Kidney (tissue), 14 donors: ENCODE measurements around the gene SEC14L2. TPM values are rescaled to one million over a fixed set of nuclear protein-coding genes. Genes with fewer than 3 reads are reported as not detected.
"Not testable (repeated sequence)": the region's sequence is repeated elsewhere in the genome, so short reads cannot be mapped to it uniquely, and the experiment has no call there.

Experiments used
- DNase-seq, 5 donors: peaks; one replicate each; pipeline ENCODE4 v3.0.0-alpha.2; 2013 to 2020
- FAIRE-seq: peaks from 2 replicates; lab custom pipeline; 2012; peaks lifted over from hg19 to GRCh38; lab: Jason Lieb, UNC
- H3K27ac ChIP-seq, 2 donors: one replicate each; pipeline ENCODE4 v1.7.0; 2013; ENCODE audit warnings: low read depth in 2 of 2, low read length in 2 of 2, inconsistent platforms in 1 of 2
- H3K27me3 ChIP-seq: one replicate; pipeline ENCODE4 v1.7.1; 2013; ENCODE audit warnings: low read length, inconsistent platforms; ENCODE audit not compliant: control insufficient read depth, insufficient read depth
- H3K36me3 ChIP-seq, 3 donors: one replicate each; pipeline versions ENCODE4 v1.7.0 to v1.7.1; 2013; ENCODE audit warnings: low read length in 3 of 3, control low read depth in 1 of 3, inconsistent platforms in 1 of 3; ENCODE audit not compliant: insufficient read depth in 3 of 3, control insufficient read depth in 2 of 3
- H3K4me1 ChIP-seq, 3 donors: one replicate each; pipeline versions ENCODE4 v1.7.0 to v1.7.1; 2013; ENCODE audit warnings: low read length in 3 of 3, inconsistent platforms in 1 of 3, low read depth in 1 of 3; ENCODE audit not compliant: control insufficient read depth in 2 of 3, insufficient read depth in 2 of 3
- H3K4me3 ChIP-seq, 3 donors: one replicate each; pipeline versions ENCODE4 v1.7.0 to v1.8.1; 2013; ENCODE audit warnings: low read length in 3 of 3, control low read depth in 1 of 3, inconsistent platforms in 1 of 3
- H3K9ac ChIP-seq, 3 donors: one replicate each; pipeline versions ENCODE4 v1.7.0 to v1.7.1; 2013; ENCODE audit warnings: low read length in 3 of 3, control low read depth in 1 of 3, inconsistent platforms in 1 of 3
- H3K9me3 ChIP-seq, 3 donors: one replicate each; pipeline versions ENCODE4 v1.7.0 to v1.7.1; 2013; ENCODE audit warnings: low read length in 3 of 3, control low read depth in 1 of 3, inconsistent platforms in 1 of 3; ENCODE audit not compliant: control insufficient read depth in 2 of 3, insufficient read depth in 1 of 3
- CTCF ChIP-seq: IDR thresholded peaks from 3 replicates; pipeline ENCODE4 v1.5.1; 2012; ENCODE audit warnings: mild to moderate bottlenecking, moderate library complexity, borderline replicate concordance; ENCODE audit not compliant: insufficient read depth; ENCODE audit errors: extremely low read depth
- intact Hi-C: fragments of 100-400 bp; cut with DNase I; formaldehyde crosslinking; loops from one replicate; pipeline ENCODE4 v1.11.1; 2022
- polyA plus RNA-seq: library from polyadenylated mRNA; stranded (reverse); fragments of 350-450 nt; fragmentation: Illumina TruSeq; extraction: RNeasy Lipid Tissue Mini Kit (QIAGEN cat#74804); gene quantifications from one replicate; pipeline ENCODE4 v1.2.3, GENCODE V29; 2014; ENCODE audit warnings: low read depth, low replicate concordance; ENCODE audit not compliant: insufficient read depth
- total RNA-seq: library from RNA; stranded (reverse); fragmentation: NEBNext Ultra II Directional; extraction: Animal tissue kit (Norgen Biotek cat#: 25700); gene quantifications from one replicate; pipeline ENCODE4 v1.2.1, GENCODE V29; 2021
- donor health status: control.
- donor health status: control.
- donor health status: control.
- donor health status: control.
- donor health status: control.
- donor health status: DM: yes; HTN: yes; CAD: no.
- donor health status: Normal renal cell carcinoma (clear cell type).

Gene SEC14L2
- total and polyA plus RNA-seq, 2 donors from 2014 or later, result 13.5 to 17.3 TPM

GRCh38 chr22:30460147-30460546, 63.3 kb downstream of the SEC14L2 start:
- no peaks in the 10 kb centered on the region for H3K4me1 ChIP-seq
- no peaks in the 10 kb centered on the region for H3K36me3 ChIP-seq
- no peaks in the 10 kb centered on the region for H3K27me3 ChIP-seq
- H3K27ac ChIP-seq, result no peak overlapping the region
- intact Hi-C loops, result no loop called here
- FAIRE-seq (no peak), DNase-seq (no peak)
- H3K4me3 ChIP-seq, result no peak overlapping the region
- H3K9me3 ChIP-seq, result no peaks in the 10 kb centered on the region
- no peak for TF ChIP-seq CTCF
- no peak overlapping the region for H3K9ac ChIP-seq

GRCh38 chr22:30460555-30460954, 63.7 kb downstream of the SEC14L2 start:
- FAIRE-seq, DNase-seq, H3K27ac ChIP-seq, H3K4me3 ChIP-seq, H3K36me3 ChIP-seq, intact Hi-C loops, H3K27me3 ChIP-seq, H3K9ac ChIP-seq, H3K4me1 ChIP-seq, H3K9me3 ChIP-seq: not testable (repeated sequence)

GRCh38 chr22:30469165-30469564, 72.3 kb downstream of the SEC14L2 start:
- no peak overlapping the region for H3K4me3 ChIP-seq
- FAIRE-seq, result no peak
- no peak overlapping the region for H3K9ac ChIP-seq
- no peaks in the 10 kb centered on the region for H3K9me3 ChIP-seq
- DNase-seq, result no peak
- no peak overlapping the region for H3K27ac ChIP-seq
- no peak for TF ChIP-seq CTCF
- H3K27me3 ChIP-seq, result no peaks in the 10 kb centered on the region
- no peaks in the 10 kb centered on the region for H3K36me3 ChIP-seq
- H3K4me1 ChIP-seq, result no peaks in the 10 kb centered on the region
- intact Hi-C loops, result no loop called here

- Histone ChIP-seq H3K4me1 (no peaks in the 10 kb centered on the region), H3K36me3 (no peaks in the 10 kb centered on the region), H3K27me3 (no peaks in the 10 kb centered on the region), H3K4me3 (no peak overlapping the region), H3K9me3 (no peaks in the 10 kb centered on the region), H3K9ac (no peak overlapping the region), H3K27ac (no peak overlapping the region)
- FAIRE-seq (no peak), DNase-seq (no peak)
- intact Hi-C loops, result no loop called here
- TF ChIP-seq CTCF, result no peak
These were observed 73.8 kb downstream of the SEC14L2 start for GRCh38 chr22:30470655-30471054.
